GM23248 (cell line): Measurements from ENCODE around the gene HOXA2. TPM values are rescaled to one million over a fixed set of nuclear protein-coding genes. Genes with fewer than 3 reads are reported as not detected.

Experiments
- DNase-seq: peaks from one replicate; pipeline ENCODE4 v3.0.0-alpha.2; 2015
- H2AFZ ChIP-seq: fragments of 200-600 bp; sonication (generic); 2 replicates; pipeline ENCODE4 v1.6.1; 2016; ENCODE audit warnings: antibody characterized with exemption
- H3F3A ChIP-seq: fragments of 200-600 bp; sonication (generic); 2 replicates; pipeline ENCODE4 v1.6.1; 2016; ENCODE audit warnings: mild to moderate bottlenecking, antibody characterized with exemption, mixed run types; ENCODE audit not compliant: insufficient read depth
- H3K27ac ChIP-seq: fragments of 200-600 bp; sonication (generic); 2 replicates; pipeline ENCODE4 v1.5.1; 2016; ENCODE audit warnings: mild to moderate bottlenecking
- H3K27me3 ChIP-seq: fragments of 200-600 bp; sonication (generic); replicated peaks from 2 replicates; pipeline ENCODE4 v1.6.1; 2016; ENCODE audit warnings: mild to moderate bottlenecking; ENCODE audit not compliant: insufficient read depth
- H3K36me3 ChIP-seq: fragments of 200-600 bp; sonication (generic); 2 replicates; pipeline ENCODE4 v1.6.1; 2016; ENCODE audit warnings: low read depth, mild to moderate bottlenecking
- H3K4me1 ChIP-seq: fragments of 200-600 bp; sonication (generic); 2 replicates; pipeline ENCODE4 v1.6.1; 2016; ENCODE audit warnings: mild to moderate bottlenecking; ENCODE audit not compliant: insufficient read depth
- H3K4me2 ChIP-seq: fragments of 200-600 bp; sonication (generic); one replicate; pipeline ENCODE4 v1.6.1; 2016; ENCODE audit warnings: mild to moderate bottlenecking; ENCODE audit not compliant: unreplicated experiment
- H3K4me3 ChIP-seq: fragments of 200-600 bp; sonication (generic); 2 replicates; pipeline ENCODE4 v1.5.1; 2016; ENCODE audit warnings: mild to moderate bottlenecking
- H3K79me2 ChIP-seq: fragments of 200-600 bp; sonication (generic); 2 replicates; pipeline ENCODE4 v1.6.1; 2016; ENCODE audit warnings: mild to moderate bottlenecking; ENCODE audit not compliant: insufficient read depth
- H3K9ac ChIP-seq: fragments of 200-600 bp; sonication (generic); 2 replicates; pipeline ENCODE4 v1.6.1; 2016; ENCODE audit warnings: mild to moderate bottlenecking
- H3K9me2 ChIP-seq: fragments of 200-600 bp; sonication (generic); 2 replicates; pipeline ENCODE4 v1.6.1; 2016; ENCODE audit warnings: mixed run types, mild to moderate bottlenecking, moderate library complexity; ENCODE audit not compliant: insufficient read depth
- H3K9me3 ChIP-seq: fragments of 200-600 bp; sonication (generic); one replicate; pipeline ENCODE4 v1.6.1; 2017; ENCODE audit warnings: low read depth
- H4K20me1 ChIP-seq: fragments of 200-600 bp; sonication (generic); 2 replicates; pipeline ENCODE4 v1.6.0; 2016; ENCODE audit not compliant: insufficient read depth
- EZH2 ChIP-seq: fragments of 200-600 bp; sonication (generic); IDR thresholded peaks from 2 replicates; pipeline ENCODE4 v1.6.1; 2018; ENCODE audit warnings: antibody characterized with exemption, mild to moderate bottlenecking; ENCODE audit not compliant: insufficient read depth, poor library complexity, severe bottlenecking
- EZH2phosphoT487 ChIP-seq: fragments of 200-600 bp; sonication (generic); IDR thresholded peaks from 2 replicates; pipeline ENCODE4 v1.6.1; 2018; ENCODE audit warnings: antibody characterized with exemption, moderate library complexity, mild to moderate bottlenecking, low read depth; ENCODE audit not compliant: insufficient read depth
- WGBS, 2 experiments: methylation state at CpG; one replicate each; pipeline ENCODE4 v1.1.6; 2015 to 2017; ENCODE audit warnings: low lambda C conversion rate in 2 of 2, low coverage in 1 of 2; ENCODE audit errors: missing lambda C conversion rate in 2 of 2; 5-methylcytosine and 5-hydroxymethylcytosine counted together
- in situ Hi-C: fragments of 300-500 bp; cut with MboI; formaldehyde crosslinking; loops from 2 replicates; pipeline ENCODE4 v1.15.0; 2020
- polyA plus RNA-seq: library from polyadenylated mRNA; unstranded; fragments of >200 nt; fragmentation: Nextera tagmentation; extraction: Ambion mirVana; gene quantifications from 2 replicates; pipeline ENCODE4 v1.2.1, GENCODE V29; 2016
- total RNA-seq: library from RNA; depleted of rRNA; stranded (reverse); fragments of >200 nt; shearing (Covaris generic); gene quantifications from 2 replicates; pipeline ENCODE4 v1.2.3, GENCODE V29; 2014

HOXA2 gene
- total and polyA plus RNA-seq, 2 experiments from 2014 or later = not detected

DNA sequence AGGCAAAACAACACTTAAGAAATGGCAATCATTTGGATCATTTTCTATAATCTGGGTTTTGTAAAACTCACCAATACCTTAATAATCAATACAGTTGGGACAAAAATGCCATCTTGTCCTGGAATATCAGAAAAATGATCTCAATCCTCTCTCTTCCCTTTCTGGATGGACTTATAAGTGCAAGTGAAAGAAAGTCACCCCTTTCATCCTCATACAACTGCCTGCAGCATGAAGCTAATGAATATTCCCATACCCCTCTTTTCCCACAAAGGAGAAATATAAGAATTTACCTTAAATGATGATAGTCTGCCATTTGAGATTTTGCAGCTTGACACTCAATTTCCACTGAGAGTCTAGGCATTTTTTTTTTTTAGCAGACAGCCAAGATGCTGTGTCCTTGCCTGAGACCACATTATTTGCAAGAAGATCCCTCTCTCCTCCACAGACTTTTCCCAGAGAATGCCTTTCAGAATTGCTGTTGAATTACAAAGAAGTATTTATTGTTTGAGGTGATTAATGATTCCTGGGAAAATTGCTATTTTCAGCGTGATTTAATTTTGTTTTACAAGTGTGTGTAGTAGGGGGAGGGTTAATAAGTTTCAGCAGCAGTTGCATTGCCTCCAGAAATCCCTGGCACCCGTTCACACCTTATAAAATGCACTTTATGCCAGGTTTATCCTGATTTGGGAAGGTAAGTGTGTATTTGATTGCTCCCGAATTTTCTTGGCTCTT, 24.3 kb upstream of the HOXA2 start:
- Histone ChIP-seq H3K27ac (no peak overlapping the region), H2AFZ (no peak overlapping the region), H4K20me1 (no peaks in the 10 kb centered on the region), H3K9me2 (no peaks in the 10 kb centered on the region), H3K36me3 (no peaks in the 10 kb centered on the region), H3K4me1 (peaks cover 5% of the 10 kb centered on the region), H3K4me3 (no peak overlapping the region), H3K9me3 (no peaks in the 10 kb centered on the region), H3K4me2 (no peak overlapping the region), H3F3A (peaks cover 2% of the 10 kb centered on the region; the same call in 1 of the 2 replicates), H3K79me2 (peaks cover 26% of the 10 kb centered on the region), H3K9ac (no peak overlapping the region), H3K27me3 (no peaks in the 10 kb centered on the region)
- in situ Hi-C loops = no loop called here
- 77 to 85% methylated on average over 3 of the region's 3 CpGs for WGBS, 2 experiments
- TF ChIP-seq EZH2phosphoT487 (no peak), EZH2 (no peak)
- no peak for DNase-seq

DNA sequence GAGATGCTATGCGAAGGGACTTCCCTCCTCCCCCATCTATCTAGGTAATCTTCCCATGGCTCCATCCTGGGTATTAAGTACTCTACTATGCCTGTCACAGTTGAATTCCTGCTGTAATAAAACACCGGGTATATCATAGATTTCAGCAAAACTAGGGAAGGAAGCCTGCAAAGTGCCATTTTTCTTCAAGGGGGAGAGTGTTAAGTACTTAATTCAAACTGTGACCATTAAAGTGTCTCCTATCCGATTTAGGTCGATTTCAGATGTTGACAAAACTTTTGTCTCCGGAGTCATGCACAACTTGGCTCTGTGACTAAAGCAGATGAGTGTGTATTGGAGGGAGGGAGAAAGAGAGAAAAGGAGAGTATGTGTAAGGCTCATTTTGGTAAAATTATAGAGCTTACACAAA, 23.5 kb upstream of the HOXA2 start:
- Histone ChIP-seq H3K9me3 (no peaks in the 10 kb centered on the region), H3K27me3 (no peaks in the 10 kb centered on the region), H3K36me3 (no peaks in the 10 kb centered on the region), H3K27ac (no peak overlapping the region), H3K4me2 (no peak overlapping the region), H3K9ac (no peak overlapping the region), H3F3A (no peaks in the 10 kb centered on the region), H3K79me2 (peaks cover 18% of the 10 kb centered on the region), H3K4me3 (no peak overlapping the region), H3K9me2 (no peaks in the 10 kb centered on the region), H2AFZ (no peak overlapping the region), H4K20me1 (no peaks in the 10 kb centered on the region), H3K4me1 (no peaks in the 10 kb centered on the region)
- in situ Hi-C loops = no loop called here
- 75 to 76% methylated on average over 5 of the region's 5 CpGs for WGBS, 2 experiments
- TF ChIP-seq EZH2phosphoT487 (no peak), EZH2 (no peak)
- no peak for DNase-seq

DNA sequence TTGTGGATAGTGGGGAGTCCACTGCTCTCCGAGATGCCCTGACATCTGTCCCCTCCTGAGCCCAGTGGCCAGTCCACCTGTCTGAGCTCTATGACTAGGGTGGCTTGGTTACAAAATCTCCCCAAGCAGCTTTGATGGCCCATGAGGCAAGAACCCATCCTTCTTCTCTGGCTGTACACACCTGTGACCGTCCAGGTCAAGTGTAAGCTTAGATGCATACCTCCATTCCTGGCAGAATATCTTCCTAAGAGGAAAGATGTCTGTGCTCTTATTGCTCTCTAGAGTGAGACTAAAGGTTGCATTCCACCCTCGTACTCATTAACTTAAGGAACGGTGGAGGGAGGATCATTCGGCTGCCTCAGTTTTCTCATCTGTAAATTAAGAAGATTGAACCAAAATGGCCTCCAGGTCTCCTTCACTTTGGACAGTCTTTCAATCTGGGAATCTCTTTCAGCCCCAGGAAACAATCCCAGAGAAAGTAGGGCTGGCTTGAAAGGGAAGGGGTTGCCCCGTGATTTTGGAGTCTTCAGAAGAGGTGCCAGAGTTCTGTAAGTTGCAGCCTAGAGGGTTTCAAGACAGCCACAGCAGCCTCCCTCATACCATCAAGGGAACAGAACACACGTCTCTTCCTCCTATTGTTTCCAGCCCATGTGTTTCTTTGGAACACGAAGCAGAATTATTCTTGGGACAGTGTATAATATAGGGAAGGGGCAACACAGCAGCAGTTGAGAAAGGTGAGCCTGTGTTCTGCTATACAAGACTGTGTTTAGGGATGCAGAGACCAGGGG, 22.6 kb upstream of the HOXA2 start:
- no peak overlapping the region for H3K27ac ChIP-seq
- no peaks in the 10 kb centered on the region for H4K20me1 ChIP-seq
- no peaks in the 10 kb centered on the region for H3K27me3 ChIP-seq
- H3K36me3 ChIP-seq = no peaks in the 10 kb centered on the region
- H3K9ac ChIP-seq = no peak overlapping the region
- H3F3A ChIP-seq = no peaks in the 10 kb centered on the region
- no peak overlapping the region for H3K4me3 ChIP-seq
- WGBS, 2 experiments = 83% methylated on average over 8 of the region's 8 CpGs
- no peak for DNase-seq
- in situ Hi-C loops = no loop called here
- no peaks in the 10 kb centered on the region for H3K4me1 ChIP-seq
- no peaks in the 10 kb centered on the region for H3K9me3 ChIP-seq
- peaks cover 18% of the 10 kb centered on the region for H3K79me2 ChIP-seq
- H3K9me2 ChIP-seq = no peaks in the 10 kb centered on the region
- H2AFZ ChIP-seq = no peak overlapping the region
- no peak overlapping the region for H3K4me2 ChIP-seq
- TF ChIP-seq EZH2 (no peak), EZH2phosphoT487 (no peak)

DNA sequence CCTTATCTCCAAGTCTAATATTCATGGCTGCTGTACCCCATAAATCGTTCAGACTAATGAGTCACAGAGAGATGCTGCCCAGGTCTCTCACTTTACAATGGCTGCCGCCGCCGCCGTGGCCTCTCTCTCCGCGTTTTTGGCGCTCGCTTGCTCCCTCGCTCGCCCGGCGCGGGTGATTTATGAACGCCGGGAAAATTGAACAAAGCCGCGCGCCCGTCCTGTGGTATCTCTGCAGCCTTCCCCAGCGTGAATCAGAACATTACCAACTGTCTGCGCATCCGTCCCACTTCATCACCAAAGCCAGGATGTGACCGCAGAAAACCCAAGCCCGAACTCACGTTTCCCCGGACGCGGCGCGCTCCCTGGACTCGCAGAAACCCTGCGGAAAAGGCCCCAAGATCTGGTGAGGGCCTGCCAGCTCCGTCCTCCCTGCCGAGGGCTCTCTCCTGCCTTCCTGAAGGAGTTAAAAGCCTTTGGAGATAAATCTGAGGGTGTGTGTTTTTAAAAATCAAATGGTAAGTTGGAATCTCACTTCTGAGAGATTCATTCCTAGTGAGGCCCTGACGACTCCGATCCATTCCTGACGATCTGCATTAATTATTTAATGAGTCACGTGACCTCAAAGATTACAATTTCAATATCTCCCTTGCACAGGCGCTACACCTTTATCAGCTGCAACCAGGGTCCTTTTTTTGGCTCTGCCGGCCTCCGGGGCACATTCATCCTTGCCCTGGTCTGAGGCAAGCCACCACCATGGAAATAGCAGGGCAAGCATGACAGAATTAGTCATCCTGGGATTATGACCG, 21.8 kb upstream of the HOXA2 start:
- H3K9me2 ChIP-seq = no peaks in the 10 kb centered on the region
- no peaks in the 10 kb centered on the region for H4K20me1 ChIP-seq
- no peak overlapping the region for H3K4me3 ChIP-seq
- in situ Hi-C loops = no loop called here
- H3K79me2 ChIP-seq = peaks cover 11% of the 10 kb centered on the region
- no peaks in the 10 kb centered on the region for H3K27me3 ChIP-seq
- H3F3A ChIP-seq = no peaks in the 10 kb centered on the region
- no peak overlapping the region for H3K9ac ChIP-seq
- H3K27ac ChIP-seq = no peak overlapping the region
- no peaks in the 10 kb centered on the region for H3K36me3 ChIP-seq
- no peaks in the 10 kb centered on the region for H3K9me3 ChIP-seq
- no peak overlapping the region for H3K4me2 ChIP-seq
- no peak for DNase-seq
- no peaks in the 10 kb centered on the region for H3K4me1 ChIP-seq
- TF ChIP-seq EZH2 (no peak), EZH2phosphoT487 (no peak)
- H2AFZ ChIP-seq = no peak overlapping the region
- WGBS, 2 experiments = 89% methylated on average over 42 to 43 of the region's 43 CpGs
